Heart left ventricle (tissue), 13 donors: ENCODE data around the gene PSMA6.

Source experiments
- CTCF ChIP-seq, 12 donors: fragments of 200-600 bp; sonication (generic) in 4 of 12; IDR thresholded peaks; one replicate each; pipeline versions ENCODE4 v1.5.0 to v1.8.0; 2018 to 2022; ENCODE audit warnings: antibody characterized with exemption in 12 of 12, mild to moderate bottlenecking in 5 of 12
- POLR2A ChIP-seq, 2 donors: fragments of 450-650 bp; IDR thresholded peaks; one replicate each; pipeline ENCODE4 v1.6.1; 2017; ENCODE audit warnings: antibody characterized with exemption in 2 of 2, mild to moderate bottlenecking in 2 of 2, moderate library complexity in 2 of 2
- donor health status: ischemic (EF 13 %, LVEDD 7.1; RV severe dilation, severe dysfunction).
- donor health status: DM: no; HTN: yes; CAD: no.
- donor health status: DM: no; HTN: no; CAD: no.
- donor health status: ischemic (EF 25% LVEDD 6.9; RV normal size, moderate dysfunction).
- donor health status: ischemic (EF 25% LVEDD 5.7; RV mildly dilated, moderate dysfunction).
- donor health status: ischemic (EF 35%, LVEDD 5.7; RV mildly dilated, moderate dysfunction).
- donor health status: nonischemic (EF 11% LVEDD 7.7; RV severe dilation, severe dysfunction).
- donor health status: DM: yes; HTN: yes; CAD: no.
- donor health status: PGD.
- donor health status: ischemic (EF 29% LVEDD 5.4; RV normal size, mild dysfunction).
- donor health status: nonischemic (EF 23%, LVEDD 6.1; RV moderate dilation, normal function).

- TF ChIP-seq CTCF (IDR thresholded peaks at IDR 0.05) (no peak), POLR2A (IDR thresholded peaks at IDR 0.05) (no peak)
These were observed 15.0 kb upstream of the PSMA6 start for GRCh38 chr14:35277179-35277578.
